ENCODE results near the gene PRPF19.
A peak's percentile ranks its signal among the peaks of the same experiment; 100 is the strongest.

PRPF19 gene

GRCh38 chr11:60855726-60856633 is 50.4 kb downstream of the PRPF19 start, which contains the start of gene PTGDR2:
Gene PTGDR2 (minus strand): TSS chr11:60855950. CDS start chr11:60853722, 2,228 bp downstream.
- DNase-seq: peak; percentile 31 to 36

DNA sequence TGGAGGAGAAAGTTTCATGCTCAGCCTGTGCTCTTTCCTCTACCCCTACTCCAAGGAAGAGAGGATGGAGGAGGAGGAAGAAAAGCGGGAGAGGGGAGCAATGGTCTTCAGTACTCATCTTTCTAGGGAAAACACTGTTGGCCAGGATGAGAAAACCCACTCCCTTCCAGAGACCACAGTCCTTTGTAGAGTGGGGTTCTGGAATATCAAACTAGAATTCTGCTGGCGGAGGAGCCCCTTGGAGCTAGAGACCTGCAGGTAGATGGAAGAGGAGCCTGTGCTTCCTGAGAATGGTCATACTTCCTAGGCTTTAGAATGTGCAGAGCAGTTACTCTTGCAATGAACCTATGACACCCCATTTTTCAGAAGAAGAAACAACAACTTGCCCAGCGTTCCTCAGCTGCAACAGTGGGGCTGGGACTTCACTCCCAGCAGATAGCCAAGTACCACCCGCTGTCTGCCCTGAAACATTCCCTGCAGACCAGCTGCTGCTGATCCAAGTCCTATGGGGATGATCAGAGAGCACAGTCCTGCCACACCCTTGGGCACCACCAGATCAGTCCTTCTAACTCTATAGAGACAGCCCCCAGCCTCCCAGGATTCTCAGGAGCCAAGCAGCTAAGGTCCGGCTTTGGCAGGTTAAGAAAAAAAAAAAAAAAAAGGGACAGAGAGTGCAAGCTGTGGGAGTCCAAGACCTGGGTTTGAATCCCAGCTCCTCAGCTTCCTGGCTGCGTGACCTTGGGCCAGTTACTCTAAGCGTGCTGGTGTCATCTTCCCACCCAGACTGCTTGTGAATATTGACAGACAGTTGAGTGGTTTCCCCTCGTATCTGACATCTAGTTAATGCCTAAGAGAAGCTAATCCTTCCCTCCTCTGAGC is 51.3 kb downstream of the PRPF19 start:
- DNase-seq: no peak

DNA sequence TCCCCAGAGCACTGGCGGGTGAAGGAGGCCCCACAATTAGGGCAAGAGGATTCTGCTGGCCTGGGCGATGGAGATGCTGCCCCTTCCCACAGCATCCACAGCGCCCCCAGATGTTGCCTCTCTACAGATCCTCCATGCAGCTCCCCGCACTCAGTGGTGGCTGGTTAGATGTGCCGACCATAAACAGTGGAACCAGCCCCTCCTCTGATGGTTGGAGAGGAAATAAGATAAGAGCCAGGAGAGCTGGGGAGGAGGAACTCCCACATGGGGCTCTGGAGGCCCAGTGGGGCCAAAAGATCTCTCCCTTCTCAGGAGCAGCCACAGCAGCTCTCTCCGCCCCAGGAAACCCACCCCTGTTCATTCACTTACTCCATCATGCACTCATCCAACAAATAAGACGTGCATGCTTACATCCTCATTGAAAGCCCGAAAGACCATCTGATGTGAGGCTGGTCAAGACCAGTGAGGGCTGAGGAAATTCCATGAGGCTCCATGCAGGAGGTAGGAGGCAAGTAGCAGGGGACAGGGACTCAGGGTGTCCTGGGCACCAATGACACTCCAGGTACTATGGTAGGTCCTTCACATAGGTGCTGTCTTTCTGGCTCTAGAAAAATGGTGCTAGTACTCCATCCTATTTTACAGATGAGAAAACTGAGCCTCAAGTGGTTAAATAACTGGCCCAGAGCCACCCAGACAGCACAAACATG is 52.1 kb downstream of the PRPF19 start:
- peak; percentile 22 to 24 for DNase-seq

- DNase-seq: no peak
Observed at GRCh38 chr11:60852982-60853950, 53.1 kb downstream of the PRPF19 start.

- DNase-seq: no peak
Observed at GRCh38 chr11:60852117-60852981, 54.0 kb downstream of the PRPF19 start.

DNA sequence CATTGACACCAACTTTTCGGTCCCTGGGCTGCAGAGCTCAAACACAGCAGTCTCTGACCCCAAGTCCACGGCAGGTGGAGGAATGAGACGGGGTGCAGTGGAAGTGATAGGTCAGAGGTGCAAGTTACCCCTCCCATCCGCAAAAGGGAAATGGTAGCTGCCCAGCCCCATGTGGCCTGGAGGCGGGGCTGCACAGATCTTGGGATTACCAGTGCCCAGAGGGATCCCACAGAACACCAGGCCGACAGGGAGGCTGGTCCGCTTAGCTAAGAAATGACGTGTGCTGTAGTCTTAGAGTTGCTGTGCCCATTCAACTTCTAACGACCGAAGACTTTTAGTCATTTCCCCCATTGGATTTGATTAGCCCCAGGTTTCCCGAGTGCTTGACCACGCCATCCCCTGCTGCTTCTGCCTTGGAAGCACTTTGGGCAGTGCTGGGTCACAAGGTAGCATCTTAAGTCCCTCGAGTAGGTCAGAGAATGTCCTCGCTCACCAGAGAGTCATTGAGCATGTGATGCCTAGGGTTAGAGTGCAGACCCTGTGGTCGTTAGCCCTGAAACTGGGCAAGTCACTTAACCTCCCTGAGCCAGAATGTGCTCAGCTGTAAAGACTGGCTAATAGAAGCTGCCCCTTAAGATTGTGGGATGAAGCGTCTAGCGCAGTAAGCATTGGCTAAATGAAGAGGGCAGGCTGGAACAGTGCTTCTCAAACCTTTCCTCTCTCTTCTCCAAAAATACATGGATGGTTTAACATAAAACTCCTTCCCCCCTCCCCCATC is 54.9 kb downstream of the PRPF19 start:
- no peak for DNase-seq

- no peak for DNase-seq
Observed at GRCh38 chr11:60849641-60850520, 56.5 kb downstream of the PRPF19 start.

DNA sequence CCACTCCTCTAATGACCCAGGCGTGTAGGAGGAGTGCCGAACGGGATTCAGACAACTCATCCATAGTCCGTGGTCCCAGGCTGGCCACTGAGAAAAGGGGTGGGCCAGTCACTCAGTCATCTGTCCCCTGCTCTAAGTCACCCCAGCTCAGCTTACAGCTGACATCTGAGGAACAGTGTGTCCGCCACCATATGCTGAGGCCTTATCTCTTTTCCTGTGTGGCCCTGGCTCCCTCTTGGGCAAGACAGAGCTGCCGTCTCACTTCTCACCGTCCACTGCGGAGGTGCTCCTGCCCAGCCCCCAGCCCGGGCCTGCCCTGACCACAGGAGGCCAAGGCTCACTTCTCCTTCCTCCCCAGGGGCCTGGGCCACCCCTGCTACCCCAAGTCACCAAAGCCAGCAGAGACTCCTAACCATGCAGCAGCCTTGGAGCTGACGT is 57.7 kb downstream of the PRPF19 start:
- DNase-seq: no peak

DNA sequence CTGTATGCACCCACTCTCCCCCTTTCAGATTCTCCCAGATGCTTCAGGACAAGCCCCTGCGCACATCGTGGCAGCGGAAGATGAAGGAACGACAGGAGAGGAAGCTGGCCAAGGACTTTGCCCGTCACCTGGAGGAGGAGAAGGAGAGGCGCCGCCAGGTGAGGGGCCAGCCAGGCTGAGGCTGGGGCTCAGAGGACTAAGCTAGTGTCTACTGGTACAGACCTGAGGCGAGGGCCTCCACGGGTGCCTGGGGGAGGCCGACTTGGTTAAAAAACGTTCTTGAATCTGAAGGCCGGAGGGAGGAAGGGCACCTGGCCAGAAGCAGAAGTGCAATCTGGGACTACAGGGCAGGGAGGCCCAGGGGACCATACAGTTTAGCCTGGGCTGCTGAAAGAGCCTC is 58.5 kb downstream of the PRPF19 start:
- DNase-seq: no peak

DNA sequence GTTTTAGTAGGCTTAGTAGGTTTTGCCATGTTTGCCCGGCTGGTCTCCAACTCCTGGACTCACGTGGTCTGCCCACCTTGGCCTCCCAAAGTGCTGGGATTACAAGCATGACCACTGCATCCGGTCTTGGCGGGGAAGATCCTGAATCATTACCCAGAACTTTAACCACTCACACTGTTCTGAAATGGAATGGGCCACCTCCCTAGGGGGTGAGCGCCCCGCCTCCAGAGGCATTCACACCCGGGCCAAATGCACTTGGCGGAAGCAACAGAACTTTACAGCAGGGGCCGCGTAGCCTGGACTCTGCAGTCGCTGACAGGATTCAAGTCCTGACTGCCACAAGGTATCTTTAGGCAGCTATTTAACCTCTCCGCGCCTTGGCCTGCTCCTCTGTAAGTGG is 59.1 kb downstream of the PRPF19 start:
- no peak for DNase-seq

DNA sequence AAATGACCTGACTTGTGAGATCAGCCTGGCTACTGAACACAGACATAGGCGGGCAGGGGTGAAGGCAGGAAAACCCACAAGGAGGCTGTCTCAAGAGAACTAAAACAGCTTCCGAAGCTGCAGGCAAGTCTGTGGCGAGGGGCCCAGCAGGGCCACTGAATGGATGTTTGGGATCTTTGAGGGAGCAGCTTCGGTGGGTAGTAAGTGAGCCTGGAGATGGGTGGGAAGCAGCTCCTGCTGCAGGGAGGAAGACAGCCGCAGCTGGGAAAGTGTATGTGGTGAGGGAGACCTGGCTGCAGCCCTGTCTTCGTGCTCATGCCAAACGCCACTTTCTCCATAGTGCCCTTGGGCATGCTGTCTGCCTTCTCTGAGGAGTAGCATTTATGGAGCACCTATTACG is 61.0 kb downstream of the PRPF19 start:
- no peak for DNase-seq

- no peak for DNase-seq
Observed at GRCh38 chr11:60844870-60845221, 61.5 kb downstream of the PRPF19 start.

- DNase-seq: no peak
Observed at GRCh38 chr11:60844045-60844869, 62.1 kb downstream of the PRPF19 start.

GRCh38 chr11:60842668-60843600 is 63.5 kb downstream of the PRPF19 start:
- DNase-seq: peak in 1 of 2 experiments; percentile 16

DNA sequence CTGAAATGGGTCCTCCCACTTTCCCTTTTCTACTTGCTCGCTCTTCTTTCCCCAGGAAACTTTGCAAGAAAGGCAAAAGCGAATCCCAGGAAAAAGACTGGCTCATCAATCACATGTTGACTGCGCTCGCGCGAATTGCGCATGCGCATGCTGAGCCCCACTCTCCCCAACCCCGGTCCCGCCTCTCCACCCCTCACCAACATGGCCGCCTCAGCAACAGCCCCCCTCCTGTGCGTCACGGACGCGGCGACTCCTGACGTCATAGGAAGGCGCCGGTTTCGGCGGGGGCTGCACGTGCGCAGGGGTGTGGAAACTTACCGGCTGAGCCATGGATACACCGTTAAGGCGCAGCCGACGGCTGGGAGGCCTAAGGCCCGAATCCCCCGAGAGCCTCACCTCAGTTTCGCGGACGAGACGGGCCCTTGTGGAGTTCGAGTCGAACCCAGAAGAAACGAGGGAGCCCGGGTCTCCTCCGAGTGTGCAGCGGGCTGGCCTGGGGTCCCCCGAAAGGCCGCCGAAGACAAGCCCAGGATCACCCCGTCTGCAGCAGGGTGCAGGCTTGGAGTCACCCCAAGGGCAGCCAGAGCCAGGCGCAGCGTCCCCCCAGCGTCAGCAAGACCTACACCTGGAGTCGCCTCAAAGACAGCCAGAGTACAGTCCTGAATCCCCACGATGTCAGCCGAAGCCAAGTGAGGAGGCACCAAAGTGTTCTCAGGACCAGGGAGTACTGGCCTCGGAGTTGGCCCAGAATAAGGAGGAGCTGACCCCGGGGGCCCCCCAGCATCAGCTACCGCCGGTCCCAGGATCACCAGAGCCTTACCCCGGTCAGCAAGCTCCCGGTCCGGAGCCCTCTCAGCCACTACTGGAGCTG is 64.4 kb downstream of the PRPF19 start, which contains the start of gene CCDC86:
TSS of gene CCDC86 (plus strand) at position 317 of the 871 bp plus-strand sequence. CDS start at position 329, 12 bp downstream.
- peak; percentile 86 to 87 for DNase-seq

Measured in Kasumi-1 (cell line).